T follicular helper cell (primary cell): ENCODE measurements around the gene TCF25.

Experiments used
- DNase-seq: peaks from one replicate; pipeline ENCODE4 v3.0.0-alpha.2; 2020; ENCODE audit warnings: low read depth

Gene TCF25

DNA sequence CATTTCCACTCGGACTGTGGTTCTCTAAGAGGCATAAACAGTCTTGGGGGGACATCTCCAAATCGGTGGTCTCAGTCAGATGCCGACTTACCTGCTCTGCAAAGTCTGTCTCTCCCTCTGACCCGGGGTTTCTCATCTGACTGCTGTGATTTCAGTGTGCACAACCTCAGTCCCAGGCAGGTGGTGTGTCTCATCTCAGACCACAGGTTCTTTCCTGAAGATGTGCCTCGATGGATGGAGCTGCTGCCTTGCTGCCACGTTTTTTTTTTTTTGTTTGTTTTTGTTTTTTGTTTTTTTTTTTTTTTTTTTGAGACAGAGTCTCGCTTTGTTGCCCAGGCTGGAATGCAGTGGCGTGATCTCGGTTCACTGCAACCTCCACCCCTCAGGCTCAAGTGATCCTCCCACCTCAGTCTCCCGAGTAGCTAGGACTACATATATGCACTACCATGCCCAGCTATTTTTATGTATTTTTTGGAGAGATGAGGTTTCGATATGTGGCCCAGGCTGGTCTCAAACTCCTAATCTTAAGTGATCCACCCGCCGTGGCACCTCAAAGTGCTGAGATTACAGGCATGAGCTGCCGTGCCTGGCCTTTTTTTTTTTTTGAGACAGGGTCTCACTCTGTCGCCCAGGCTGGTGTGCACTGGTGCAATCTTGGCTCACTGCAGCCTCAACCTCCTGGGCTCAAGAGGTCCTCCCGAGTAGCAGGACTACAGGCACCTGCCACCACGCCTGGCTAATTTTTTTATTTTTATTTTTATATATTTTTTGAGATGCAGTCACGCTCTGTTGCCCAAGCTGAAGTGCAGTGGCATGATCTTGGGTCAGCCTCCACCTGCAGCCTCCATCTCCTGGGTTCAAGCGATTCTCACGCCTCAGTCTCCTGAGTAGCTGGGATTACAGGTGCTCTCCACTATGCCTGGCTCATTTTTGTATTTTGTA lies 29.7 kb upstream of the TCF25 start:
- no peak for DNase-seq

DNA sequence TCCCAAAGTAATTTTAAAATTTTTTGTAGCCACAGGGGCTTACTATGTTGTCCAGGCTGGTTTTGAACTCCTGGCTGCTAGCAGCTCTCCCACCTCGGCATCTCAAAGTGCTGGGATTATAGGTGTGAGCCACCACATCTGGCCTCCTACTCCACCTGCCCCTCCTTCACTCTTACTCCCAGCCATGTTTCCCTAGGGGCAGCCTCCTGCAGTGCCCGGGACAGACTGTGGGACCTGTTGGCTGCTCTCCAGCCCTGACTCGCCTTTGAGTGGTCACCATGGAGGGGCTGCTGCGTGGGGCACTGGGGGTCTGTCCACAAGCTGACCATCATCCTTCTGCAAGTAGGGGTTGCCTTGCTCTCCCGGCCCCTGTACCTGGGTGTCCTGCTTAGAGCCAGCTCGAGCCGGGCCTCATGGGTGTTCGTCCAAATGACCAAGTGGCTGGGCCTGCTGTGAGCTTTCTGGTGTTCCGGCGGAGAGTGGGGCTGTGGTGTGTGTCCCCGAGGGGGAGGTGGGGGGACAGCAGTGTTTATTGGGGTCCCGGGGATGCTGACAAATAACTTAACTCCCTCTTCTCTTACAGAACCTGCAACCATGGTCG lies 28.6 kb upstream of the TCF25 start:
- no peak for DNase-seq

DNA sequence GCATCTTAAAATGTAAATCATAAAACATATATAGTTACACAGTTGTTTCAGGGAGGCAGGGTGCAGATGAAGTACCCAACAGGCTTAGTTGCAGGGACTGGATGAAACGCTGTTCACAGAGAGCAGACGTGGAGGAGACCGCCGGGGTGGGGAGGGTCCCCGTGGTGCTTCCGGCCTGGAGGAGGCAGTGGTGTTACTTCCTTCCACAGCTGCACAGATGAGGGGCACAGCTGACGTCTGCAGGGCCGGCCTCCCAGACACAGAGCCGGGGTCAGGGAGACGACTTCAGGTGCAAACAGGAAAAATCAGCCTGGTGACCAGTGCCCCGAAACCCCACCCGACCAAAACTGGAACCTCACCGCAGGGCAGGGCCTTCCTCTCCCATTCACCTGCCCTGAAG lies 28.0 kb upstream of the TCF25 start:
- DNase-seq: no peak

DNA sequence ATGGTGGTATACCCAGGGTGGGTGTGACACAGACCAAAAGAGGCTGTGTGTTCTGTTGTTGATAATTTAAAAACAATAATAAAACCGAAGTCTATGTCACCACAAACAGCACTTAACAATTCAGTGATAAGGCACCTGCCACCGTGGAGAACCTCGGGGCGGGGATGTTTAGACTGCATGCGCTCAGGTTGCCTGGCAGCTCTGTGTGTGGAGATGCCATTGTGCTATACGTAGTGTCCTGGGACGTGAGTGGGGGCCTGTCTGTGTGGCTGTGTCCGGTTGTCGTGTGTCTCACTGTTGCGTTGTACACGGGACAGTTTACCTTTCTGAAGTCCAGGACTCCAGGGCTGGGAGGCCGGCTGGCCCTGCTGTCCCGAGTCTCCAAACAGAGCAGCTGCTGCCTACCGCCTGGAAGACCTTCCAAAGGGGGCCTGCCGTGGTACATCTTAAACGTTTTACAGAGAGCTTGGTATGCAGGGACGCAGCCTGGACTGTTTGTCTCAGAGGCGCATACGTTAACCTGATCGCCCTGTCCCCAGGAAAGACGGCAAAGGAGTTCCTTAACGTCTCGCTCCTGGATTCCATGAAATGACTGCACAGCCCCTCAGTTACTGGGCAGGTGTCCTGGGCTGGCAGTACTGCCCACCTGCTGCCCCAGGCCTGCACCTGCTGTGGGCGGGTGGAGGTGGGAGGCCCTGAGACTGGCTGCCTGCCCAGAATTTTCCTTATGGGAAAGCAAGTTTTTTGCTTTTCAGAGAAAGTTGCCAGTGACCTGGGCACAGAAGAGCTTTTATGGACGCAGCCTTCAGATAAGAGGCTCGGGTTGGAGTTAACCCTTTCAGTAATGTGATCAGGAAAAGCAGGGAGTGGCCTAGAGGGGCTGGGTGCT lies 26.1 kb upstream of the TCF25 start:
- DNase-seq: no peak

DNA sequence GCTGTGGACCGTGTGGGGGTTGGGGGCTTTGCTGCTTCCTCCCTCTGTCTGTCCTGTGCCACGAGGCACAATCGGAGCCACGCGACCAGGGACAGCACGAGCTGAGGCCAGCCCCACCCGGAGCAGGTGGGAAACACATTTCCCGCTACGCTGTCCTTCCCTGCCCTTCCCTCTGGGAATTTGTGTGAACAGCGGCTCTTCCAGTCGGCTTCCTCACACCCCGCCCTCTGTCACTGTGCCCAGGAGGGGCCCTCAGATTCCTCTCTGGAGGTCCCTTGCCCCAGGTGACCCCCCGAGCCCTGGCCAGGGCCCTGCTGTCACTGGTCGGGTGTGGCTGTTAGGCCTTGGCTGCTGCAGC lies 25.5 kb upstream of the TCF25 start:
- DNase-seq: no peak

DNA sequence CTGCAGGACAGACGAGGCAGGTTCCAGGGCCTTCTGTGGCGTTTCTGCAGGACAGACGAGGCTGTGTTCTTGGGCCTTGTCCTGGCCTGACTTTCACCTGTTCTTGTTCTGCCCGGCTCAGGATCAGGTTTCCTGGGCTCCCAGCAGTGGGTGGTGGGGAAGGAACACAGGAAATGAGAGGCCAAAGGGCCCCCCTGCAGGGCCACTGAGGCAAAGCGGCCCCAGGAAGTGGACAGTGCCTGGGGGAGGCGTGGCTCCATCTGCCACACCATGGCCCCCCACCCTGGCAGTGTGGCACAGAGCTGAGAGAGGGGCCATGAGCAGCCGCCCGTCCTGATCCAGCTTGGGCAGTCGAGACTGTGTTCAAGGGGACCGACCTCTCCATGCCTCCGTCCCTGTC lies 24.4 kb upstream of the TCF25 start:
- no peak for DNase-seq

DNA sequence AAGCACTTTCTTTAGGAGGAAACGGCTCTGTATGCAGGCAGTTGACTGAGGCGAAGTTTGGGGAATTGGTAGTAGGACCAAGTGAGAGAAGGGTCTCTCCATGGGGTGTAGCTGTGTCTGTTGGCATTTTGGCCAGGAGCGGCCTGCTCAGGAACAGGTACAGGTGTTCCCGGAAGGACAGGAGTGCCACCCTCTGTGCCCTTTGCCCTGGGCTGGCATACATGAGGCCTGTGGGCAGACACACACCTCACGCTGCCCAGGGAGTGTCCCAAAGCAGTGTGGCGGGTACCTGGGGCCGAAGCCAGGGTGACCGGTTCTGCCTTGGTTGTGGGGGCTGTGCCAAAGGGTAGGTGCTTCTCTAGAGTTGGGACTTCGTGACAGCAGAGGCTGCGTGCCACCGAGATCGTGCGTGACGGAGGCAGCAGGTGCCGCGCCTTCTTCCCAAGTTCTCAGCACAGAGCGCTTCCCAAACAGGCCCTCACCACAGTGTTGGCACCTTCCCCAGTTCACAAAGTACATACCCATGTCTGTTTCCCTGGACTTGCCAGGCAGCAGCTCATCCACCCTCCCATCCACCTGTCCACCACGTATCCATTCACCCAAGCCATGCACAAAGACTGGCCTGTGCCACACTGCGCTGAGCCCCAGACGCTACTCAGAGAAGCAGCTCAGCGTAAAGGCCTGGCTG lies 19.9 kb upstream of the TCF25 start:
- no peak for DNase-seq

DNA sequence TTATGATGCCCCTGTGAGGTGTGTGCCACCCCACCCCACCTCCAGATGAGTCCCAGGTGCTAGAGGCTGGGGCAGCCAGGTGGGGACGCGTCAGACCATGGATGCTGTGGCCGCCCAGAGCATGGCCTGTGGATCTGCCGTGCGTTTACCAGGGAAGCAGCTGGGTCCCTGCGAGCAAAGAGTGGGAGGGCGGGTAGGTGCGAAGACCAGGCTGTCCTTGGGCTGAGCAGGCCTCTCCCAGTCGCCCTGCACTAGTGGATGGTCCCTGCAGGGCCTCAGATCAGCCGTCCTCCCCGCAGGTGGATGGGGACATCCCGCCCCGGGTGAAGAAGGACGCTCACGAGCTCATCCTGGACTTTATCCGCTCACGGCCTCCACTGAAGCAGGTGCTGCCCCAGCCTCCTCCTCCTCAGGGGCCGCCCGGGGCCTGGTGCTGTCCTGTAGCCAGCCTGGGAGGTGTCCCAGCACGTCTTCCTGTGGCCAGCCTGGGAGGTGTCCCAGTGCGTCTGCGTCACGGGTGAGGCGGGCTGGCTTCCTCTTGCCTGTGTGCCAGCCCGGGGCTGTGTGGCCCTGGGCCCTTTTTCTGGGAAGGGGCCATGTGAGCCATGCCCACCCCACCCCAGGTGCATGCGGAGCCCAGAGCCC lies 18.0 kb upstream of the TCF25 start:
- DNase-seq: no peak

DNA sequence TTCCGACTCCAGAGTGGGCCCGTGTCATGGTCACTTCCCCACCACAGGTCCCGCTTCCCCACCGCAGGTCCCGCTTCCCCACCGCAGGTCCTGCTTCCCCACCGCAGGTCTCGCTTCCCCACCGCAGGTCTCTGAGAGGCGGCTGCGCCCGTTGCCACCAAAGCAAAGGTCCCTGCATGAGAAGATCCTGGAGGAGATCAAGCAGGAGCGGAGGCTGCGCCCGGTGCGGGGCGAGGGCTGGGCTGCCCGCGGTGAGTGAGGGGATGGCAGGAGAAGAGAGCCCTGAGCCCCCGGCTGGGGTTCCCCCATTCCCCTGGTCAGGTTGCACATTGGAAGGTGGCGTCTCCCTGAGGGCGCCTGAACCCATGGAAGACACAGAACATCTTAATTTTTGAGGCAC lies 17.4 kb upstream of the TCF25 start:
- DNase-seq: no peak

DNA sequence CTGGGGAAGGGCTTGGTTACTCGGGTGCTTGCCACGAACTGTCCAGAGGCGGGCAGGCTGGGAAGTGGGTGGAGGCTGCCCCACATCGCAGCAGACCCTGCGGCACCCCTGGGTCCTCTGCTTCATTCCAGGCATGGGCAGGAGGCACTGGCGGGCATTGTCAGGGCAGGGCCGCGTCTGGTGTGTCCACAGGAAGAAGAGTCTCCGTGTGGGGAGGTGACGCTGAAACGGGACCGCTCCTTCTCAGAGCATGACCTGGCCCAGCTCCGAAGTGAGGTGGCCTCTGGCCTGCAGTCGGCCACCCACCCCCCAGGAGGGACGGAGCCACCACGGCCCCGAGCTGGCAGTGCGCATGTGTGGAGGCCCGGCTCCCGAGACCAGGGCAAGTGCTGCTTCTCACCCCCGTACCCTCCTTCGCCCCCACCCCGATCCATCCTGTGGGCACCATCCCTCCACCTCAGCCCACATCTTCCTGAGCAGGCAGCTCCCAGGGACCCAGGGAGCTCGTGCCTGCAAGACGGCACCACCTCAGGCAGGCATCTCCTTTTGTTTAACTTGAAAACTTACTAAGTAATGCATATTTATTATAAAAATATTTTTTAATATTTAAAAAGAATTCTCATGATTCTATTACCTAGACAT lies 14.3 kb upstream of the TCF25 start:
- no peak for DNase-seq

DNA sequence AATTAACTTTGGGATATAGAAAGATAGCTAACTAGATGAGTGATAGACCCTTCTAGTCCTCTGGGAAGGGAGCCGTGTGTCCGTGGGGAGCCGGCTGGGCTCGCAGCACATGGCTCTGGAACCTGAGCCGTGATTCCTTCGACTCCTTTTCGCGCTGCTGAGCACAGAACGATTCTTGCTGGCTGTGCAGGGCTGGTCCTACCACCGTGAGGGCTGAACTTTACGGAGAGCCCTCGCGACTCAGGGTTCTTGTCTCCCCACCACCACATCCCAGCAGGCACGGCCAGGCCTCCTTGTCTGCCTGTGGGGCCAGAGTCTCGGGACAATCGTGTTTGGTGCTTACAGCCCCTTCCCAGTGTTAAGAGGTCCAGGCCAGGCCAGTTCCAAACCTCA lies 13.8 kb upstream of the TCF25 start:
- no peak for DNase-seq

DNA sequence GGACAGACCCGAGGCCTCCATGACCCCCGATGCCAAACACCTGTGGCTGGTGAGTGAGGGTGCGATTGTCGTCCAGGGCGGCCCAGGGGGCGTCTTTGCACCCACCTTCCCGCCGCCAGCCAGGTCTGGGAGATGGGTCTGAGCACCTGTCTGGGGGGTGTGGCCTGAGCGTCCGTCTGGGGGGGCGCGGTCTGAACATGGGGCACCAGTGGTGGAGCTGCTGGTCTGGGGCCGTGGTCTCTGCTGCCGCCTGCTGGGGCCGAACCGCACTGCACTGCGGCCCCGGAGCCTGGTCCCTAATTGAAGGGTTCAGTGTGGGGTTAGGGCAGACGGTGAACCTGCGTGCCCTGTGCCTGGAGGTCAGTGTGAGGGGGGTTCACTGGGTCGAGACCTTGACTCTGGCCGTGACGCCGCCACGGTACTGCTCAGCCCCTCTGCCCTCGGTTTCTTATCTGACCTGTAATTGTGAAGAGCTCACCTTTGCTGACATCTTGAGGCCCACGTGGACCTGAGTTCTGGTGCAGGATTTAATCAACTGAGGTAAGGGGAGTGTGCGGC lies 12.6 kb upstream of the TCF25 start:
- DNase-seq: peak; percentile 60

DNA sequence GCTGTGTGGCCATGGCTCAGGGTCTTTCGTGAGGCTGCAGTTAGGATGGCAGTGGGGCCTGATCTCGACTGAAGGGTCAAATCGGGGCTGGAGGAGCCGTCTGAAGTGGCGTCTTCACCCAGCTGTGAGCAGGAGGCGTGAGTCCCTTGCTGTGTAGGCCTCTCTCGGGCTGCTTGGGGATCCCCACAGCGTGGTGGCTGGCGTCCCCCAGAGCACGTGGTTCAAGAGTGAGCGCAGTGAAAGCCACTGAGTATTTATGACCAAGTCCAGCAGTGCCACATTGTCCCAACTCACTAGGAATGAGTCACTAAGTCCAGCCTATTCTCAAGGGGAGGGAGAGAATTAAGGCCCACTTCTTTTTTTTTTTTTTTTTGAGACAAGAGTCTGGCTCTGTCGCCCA lies 11.7 kb upstream of the TCF25 start:
- DNase-seq: no peak

DNA sequence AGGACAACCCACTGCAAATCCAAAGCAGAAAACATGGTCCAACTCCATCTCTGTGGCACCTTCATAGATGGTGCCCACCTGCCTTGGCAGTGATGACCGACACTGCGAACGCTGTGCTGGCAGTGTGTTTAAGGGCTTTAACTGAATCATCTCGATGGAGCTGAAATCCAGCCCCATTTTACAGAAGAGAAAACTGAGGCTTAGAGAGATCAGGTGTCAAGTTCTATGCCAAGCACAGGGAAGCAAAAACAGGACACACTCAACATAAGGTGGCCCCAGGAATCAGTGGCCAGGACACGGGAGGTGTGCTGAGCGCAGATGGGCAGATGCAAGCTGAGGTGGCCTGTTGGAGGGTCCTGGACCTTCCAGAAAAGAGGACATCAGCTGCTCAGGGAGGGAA lies 10.7 kb upstream of the TCF25 start:
- DNase-seq: no peak

DNA sequence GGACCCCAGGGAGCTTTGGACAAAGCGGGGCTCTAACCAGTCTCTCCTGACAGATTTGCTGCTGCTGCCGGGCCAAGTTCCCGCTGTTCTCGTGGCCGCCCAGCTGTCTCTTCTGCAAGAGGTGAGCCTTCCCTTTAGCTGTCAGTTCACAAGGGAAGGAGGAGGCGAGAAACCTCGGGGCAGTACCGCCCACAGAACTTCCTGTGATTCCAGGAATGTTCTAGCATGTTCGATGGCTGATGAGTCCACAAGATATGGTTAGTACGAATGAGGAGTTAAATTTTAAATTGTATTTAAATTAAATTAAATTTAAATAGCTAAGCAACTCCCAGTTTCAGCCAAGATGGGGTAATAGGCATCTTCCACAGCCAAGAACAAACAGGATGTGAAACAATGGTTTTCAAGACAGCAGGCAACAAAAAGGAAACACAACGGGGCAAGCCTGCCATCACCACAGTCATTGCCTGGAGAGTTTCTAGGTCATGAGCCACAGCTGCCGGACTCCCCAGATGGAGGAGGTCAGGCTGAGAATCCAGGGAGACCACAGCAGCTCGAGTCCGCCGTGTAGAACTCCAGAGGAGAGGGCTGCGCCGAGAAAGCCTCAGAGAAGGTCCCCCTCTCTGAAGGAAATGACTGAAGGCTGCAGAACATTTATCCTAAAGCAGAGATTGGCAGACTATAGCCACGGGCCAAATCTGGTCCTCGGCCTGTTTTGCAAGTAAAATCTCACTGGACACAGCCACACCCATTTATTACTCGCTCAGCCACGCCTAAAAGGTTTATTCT lies 9.5 kb upstream of the TCF25 start:
- DNase-seq: no peak

DNA sequence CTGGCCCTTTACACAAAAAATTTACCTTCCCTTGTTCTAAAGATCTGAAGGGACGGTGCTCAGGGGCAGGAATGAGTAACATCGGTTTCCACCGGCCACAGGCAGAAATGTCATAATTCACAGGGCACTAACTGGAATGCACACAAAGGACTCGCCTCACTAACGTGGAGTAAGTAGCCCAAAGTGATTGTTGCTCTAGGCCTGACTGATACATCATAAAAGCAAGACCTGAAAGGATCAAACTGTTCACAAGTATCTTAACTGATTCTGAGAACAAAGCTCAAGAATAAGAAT lies 8.9 kb upstream of the TCF25 start:
- DNase-seq: no peak

DNA sequence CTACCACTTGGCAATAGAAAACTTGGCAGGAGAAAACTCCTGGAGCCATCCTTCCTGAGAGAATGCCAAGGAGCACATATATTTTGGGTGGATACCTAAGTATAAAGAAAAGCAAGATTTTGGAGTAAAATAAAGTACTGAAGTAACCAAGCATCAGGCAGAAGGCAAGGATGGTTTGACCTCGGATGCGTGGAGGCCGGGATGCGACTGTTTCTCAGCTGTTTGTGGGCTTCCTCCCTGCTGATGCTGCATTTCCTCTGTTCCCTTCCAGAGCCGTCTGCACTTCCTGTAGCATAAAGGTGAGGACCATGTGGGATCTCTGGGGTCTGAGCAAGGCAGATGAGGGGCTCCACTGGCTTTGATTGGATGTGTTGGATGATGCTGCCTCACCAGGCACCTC lies 5.5 kb upstream of the TCF25 start:
- DNase-seq: no peak

DNA sequence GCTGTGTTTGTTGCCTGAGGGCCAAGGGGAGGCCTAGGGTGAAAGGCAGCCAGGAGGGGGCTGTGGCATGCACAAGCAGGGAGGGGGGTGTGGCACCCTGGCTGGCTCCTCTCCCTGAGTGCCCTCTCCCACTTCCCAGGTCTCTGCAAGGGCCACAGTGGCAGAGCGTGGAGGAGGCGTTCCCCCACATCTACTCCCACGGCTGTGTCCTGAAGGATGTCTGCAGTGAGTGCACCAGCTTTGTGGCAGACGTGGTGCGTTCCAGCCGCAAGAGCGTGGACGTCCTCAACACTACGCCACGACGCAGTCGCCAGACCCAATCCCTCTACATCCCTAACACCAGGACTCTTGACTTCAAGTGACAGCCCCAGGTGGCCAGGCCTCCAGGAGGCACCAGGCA lies 3.5 kb upstream of the TCF25 start:
- no peak for DNase-seq

DNA sequence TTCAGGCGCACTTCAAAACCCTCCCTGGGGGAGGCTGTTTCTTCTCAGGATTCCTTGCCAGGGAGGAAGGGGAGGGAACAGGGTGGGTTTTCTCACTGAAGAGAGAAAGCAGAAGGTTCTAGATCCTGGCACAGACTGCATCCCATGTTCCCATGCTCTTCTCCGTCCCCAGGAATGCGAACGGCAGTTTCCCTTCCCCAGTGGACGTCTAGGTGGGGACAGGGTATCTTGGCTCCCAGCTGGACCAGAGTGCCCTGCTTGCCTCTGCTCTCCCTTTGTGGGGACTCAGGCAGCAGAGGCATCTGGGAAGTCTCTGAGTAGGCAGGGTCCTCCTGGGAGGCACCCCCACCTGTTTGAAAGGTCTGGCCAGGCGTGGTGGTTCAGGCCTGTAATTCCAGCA lies 3.0 kb upstream of the TCF25 start:
- no peak for DNase-seq

DNA sequence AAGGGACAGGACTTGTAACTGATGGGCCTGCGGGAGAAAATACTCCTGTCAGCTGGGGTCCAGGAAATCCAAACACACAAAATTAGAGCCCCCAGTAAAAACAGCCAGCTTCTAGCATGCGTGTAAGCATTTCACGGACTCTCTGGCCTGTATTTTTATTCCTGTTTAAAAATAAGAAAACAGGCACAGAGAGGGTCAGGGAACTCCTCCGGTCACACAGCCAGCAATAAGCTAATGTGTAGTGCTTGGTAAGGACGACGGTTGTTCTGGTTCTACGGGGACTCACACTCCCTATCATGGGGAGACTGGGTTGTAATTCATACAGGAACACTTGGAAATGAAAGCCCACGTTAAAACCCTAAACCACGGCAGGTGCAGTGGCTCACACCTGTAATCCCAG lies 1.5 kb upstream of the TCF25 start:
- DNase-seq: no peak
